ENCODE results near the gene ACP4. TPM values are rescaled to one million over a fixed set of nuclear protein-coding genes. Genes with fewer than 3 reads are reported as not detected.

ACP4 gene
- total and polyA plus RNA-seq, 2 experiments from 2014 or later, result not detected

GRCh38 chr19:50835785-50836542, 45.7 kb downstream of the ACP4 start (continued):
- TF ChIP-seq, protein P1, sequence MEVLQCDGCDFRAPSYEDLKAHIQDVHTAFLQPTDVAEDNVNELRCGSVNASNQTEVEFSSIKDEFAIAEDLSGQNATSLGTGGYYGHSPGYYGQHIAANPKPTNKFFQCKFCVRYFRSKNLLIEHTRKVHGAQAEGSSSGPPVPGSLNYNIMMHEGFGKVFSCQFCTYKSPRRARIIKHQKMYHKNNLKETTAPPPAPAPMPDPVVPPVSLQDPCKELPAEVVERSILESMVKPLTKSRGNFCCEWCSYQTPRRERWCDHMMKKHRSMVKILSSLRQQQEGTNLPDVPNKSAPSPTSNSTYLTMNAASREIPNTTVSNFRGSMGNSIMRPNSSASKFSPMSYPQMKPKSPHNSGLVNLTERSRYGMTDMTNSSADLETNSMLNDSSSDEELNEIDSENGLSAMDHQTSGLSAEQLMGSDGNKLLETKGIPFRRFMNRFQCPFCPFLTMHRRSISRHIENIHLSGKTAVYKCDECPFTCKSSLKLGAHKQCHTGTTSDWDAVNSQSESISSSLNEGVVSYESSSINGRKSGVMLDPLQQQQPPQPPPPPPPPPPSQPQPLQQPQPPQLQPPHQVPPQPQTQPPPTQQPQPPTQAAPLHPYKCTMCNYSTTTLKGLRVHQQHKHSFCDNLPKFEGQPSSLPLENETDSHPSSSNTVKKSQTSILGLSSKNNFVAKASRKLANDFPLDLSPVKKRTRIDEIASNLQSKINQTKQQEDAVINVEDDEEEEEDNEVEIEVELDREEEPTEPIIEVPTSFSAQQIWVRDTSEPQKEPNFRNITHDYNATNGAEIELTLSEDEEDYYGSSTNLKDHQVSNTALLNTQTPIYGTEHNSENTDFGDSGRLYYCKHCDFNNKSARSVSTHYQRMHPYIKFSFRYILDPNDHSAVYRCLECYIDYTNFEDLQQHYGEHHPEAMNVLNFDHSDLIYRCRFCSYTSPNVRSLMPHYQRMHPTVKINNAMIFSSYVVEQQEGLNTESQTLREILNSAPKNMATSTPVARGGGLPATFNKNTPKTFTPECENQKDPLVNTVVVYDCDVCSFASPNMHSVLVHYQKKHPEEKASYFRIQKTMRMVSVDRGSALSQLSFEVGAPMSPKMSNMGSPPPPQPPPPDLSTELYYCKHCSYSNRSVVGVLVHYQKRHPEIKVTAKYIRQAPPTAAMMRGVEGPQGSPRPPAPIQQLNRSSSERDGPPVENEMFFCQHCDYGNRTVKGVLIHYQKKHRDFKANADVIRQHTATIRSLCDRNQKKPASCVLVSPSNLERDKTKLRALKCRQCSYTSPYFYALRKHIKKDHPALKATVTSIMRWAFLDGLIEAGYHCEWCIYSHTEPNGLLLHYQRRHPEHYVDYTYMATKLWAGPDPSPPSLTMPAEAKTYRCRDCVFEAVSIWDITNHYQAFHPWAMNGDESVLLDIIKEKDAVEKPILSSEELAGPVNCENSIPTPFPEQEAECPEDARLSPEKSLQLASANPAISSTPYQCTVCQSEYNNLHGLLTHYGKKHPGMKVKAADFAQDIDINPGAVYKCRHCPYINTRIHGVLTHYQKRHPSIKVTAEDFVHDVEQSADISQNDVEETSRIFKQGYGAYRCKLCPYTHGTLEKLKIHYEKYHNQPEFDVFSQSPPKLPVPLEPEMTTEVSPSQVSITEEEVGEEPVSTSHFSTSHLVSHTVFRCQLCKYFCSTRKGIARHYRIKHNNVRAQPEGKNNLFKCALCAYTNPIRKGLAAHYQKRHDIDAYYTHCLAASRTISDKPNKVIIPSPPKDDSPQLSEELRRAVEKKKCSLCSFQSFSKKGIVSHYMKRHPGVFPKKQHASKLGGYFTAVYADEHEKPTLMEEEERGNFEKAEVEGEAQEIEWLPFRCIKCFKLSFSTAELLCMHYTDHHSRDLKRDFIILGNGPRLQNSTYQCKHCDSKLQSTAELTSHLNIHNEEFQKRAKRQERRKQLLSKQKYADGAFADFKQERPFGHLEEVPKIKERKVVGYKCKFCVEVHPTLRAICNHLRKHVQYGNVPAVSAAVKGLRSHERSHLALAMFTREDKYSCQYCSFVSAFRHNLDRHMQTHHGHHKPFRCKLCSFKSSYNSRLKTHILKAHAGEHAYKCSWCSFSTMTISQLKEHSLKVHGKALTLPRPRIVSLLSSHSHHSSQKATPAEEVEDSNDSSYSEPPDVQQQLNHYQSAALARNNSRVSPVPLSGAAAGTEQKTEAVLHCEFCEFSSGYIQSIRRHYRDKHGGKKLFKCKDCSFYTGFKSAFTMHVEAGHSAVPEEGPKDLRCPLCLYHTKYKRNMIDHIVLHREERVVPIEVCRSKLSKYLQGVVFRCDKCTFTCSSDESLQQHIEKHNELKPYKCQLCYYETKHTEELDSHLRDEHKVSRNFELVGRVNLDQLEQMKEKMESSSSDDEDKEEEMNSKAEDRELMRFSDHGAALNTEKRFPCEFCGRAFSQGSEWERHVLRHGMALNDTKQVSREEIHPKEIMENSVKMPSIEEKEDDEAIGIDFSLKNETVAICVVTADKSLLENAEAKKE (CRISPR knock-in tag; IDR thresholded peaks at IDR 0.05), result no peak
- no peak for TF ChIP-seq EZH2phosphoT487 (IDR thresholded peaks at IDR 0.05; ENCODE audit: unreplicated experiment)
- TF ChIP-seq CREB1 (CRISPR knock-in tag; IDR thresholded peaks at IDR 0.05; ENCODE audit: low read depth), result peak; percentile 81
- peak; percentile 93 for TF ChIP-seq POLR2AphosphoS5 (IDR thresholded peaks at IDR 0.05; ENCODE audit: low read depth)
- no peak for TF ChIP-seq JUNB (IDR thresholded peaks at IDR 0.05; ENCODE audit: unreplicated experiment)
- TF ChIP-seq NANOG (IDR thresholded peaks at IDR 0.05; ENCODE audit: borderline replicate concordance), result no peak
- TF ChIP-seq, protein P2, sequence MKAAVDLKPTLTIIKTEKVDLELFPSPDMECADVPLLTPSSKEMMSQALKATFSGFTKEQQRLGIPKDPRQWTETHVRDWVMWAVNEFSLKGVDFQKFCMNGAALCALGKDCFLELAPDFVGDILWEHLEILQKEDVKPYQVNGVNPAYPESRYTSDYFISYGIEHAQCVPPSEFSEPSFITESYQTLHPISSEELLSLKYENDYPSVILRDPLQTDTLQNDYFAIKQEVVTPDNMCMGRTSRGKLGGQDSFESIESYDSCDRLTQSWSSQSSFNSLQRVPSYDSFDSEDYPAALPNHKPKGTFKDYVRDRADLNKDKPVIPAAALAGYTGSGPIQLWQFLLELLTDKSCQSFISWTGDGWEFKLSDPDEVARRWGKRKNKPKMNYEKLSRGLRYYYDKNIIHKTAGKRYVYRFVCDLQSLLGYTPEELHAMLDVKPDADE (IDR thresholded peaks at IDR 0.05), result no peak

Data from GM23338 (cell line).